DND-41 (cell line): ENCODE results near the gene FUBP1.

ENCODE experiments used
- CTCF ChIP-seq: IDR thresholded peaks from 2 replicates; pipeline ENCODE4 v1.5.1; 2012; ENCODE audit warnings: borderline replicate concordance, low read length, moderate library complexity, mild to moderate bottlenecking; ENCODE audit not compliant: poor library complexity, severe bottlenecking; ENCODE audit errors: extremely low read depth
- EZH2 ChIP-seq: IDR thresholded peaks from 3 replicates; pipeline ENCODE4 v1.6.1; 2012; ENCODE audit warnings: borderline replicate concordance, low read depth, mild to moderate bottlenecking, moderate library complexity, low read length, inconsistent platforms; ENCODE audit not compliant: severe bottlenecking

- TF ChIP-seq CTCF: no peak
- no peak for TF ChIP-seq EZH2
These were observed 52.9 kb downstream of the FUBP1 start for GRCh38 chr1:77925956-77926355.
